Measurements from ENCODE around the gene RGPD5.
"Not testable (repeated sequence)": the region's sequence is repeated elsewhere in the genome, so short reads cannot be mapped to it uniquely, and the experiment has no call there.

DNA sequence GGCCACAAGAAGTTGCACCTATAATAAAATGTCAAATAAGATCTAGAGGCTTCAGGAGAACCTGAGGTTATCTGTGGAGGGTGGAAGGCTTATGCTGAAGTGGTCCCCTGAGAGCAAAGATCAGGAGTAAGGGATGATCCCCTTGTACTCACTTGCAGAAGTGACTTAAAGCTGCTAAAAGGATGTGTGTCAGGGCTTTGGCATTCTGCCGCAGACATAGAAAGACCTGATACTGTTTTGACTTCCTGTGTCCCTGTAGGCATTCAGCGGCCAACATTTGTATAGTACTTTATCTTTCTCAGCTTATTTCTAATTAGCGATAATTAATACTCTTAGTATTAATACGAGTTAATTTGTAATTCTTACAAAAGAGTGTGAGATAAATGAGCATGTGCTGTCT lies 94.3 kb downstream of the RGPD5 start:
- not testable (repeated sequence) for TF ChIP-seq POLR2AphosphoS5 (IDR thresholded peaks at IDR 0.05; ENCODE audit: borderline replicate concordance, low read depth, low read length); EZH2 (IDR thresholded peaks at IDR 0.05)
